Keratinocyte (primary cell): Measurements from ENCODE around the gene ERC1. TPM values are rescaled to one million over a fixed set of nuclear protein-coding genes. Genes with fewer than 3 reads are reported as not detected.
A peak's percentile ranks its signal among the peaks of the same experiment; 100 is the strongest.

Experiments
- DNase-seq: peaks from one replicate; pipeline ENCODE4 v3.0.0-alpha.2; 2011; ENCODE audit warnings: low read depth, missing footprints, low spot score
- FAIRE-seq: peaks from 2 replicates; lab custom pipeline; 2011; peaks lifted over from hg19 to GRCh38; lab: Jason Lieb, UNC
- H2AFZ ChIP-seq: 2 replicates; pipeline ENCODE4 v1.6.0; 2012; ENCODE audit warnings: low read length, control low read depth, inconsistent platforms; ENCODE audit not compliant: control insufficient read depth
- H3K27ac ChIP-seq: 2 replicates; pipeline ENCODE4 v1.5.1; 2011; ENCODE audit warnings: low read length; ENCODE audit not compliant: control insufficient read depth, insufficient read depth
- H3K27me3 ChIP-seq: 3 replicates; pipeline ENCODE4 v1.6.0; 2011; ENCODE audit warnings: low read length; ENCODE audit not compliant: control insufficient read depth, insufficient read depth; ENCODE audit errors: extremely low read depth
- H3K36me3 ChIP-seq, 2 experiments: 2 replicates in 1 of 2; 3 replicates in 1 of 2; pipeline ENCODE4 v1.5.1; 2011; ENCODE audit warnings: low read length in 2 of 2, mild to moderate bottlenecking in 1 of 2; ENCODE audit not compliant: control insufficient read depth in 2 of 2, insufficient read depth in 2 of 2; ENCODE audit errors: extremely low read depth in 1 of 2
- H3K4me1 ChIP-seq: 3 replicates; pipeline ENCODE4 v1.5.1; 2011; ENCODE audit warnings: low read length; ENCODE audit not compliant: control insufficient read depth, insufficient read depth; ENCODE audit errors: extremely low read depth
- H3K4me2 ChIP-seq: 3 replicates; pipeline ENCODE4 v1.6.0; 2011; ENCODE audit warnings: low read depth, low read length; ENCODE audit not compliant: control insufficient read depth, insufficient read depth; ENCODE audit errors: extremely low read depth
- H3K4me3 ChIP-seq, 3 experiments: fragments of 200-600 bp in 1 of 3; sonication (generic) in 1 of 3; 2 replicates in 2 of 3; 3 replicates in 1 of 3; pipeline ENCODE4 v1.5.1; 2011 to 2016; ENCODE audit warnings: low read length in 3 of 3, mild to moderate bottlenecking in 3 of 3, control low read depth in 2 of 3, inconsistent platforms in 1 of 3, low read depth in 1 of 3, mixed read lengths in 1 of 3, mixed run types in 1 of 3, moderate library complexity in 1 of 3; ENCODE audit not compliant: control insufficient read depth in 2 of 3, insufficient read depth in 2 of 3; ENCODE audit errors: extremely low read depth in 1 of 3
- H3K79me2 ChIP-seq: 2 replicates; pipeline ENCODE4 v1.6.0; 2012; ENCODE audit warnings: low read length; ENCODE audit not compliant: control insufficient read depth, insufficient read depth
- H3K9ac ChIP-seq: 3 replicates; pipeline ENCODE4 v1.6.0; 2011; ENCODE audit warnings: low read length; ENCODE audit not compliant: control insufficient read depth, insufficient read depth; ENCODE audit errors: extremely low read depth
- H3K9me1 ChIP-seq: 3 replicates; pipeline ENCODE4 v1.6.0; 2011; ENCODE audit warnings: low read length; ENCODE audit not compliant: control insufficient read depth, insufficient read depth; ENCODE audit errors: extremely low read depth
- H3K9me3 ChIP-seq: 2 replicates; pipeline ENCODE4 v1.5.1; 2012; ENCODE audit warnings: low read depth, low read length; ENCODE audit not compliant: control insufficient read depth
- H4K20me1 ChIP-seq: 3 replicates; pipeline ENCODE4 v1.6.0; 2011; ENCODE audit warnings: low read length; ENCODE audit not compliant: control insufficient read depth, insufficient read depth; ENCODE audit errors: extremely low read depth
- CTCF ChIP-seq, 3 experiments: IDR thresholded peaks in 1 of 3; conservative IDR thresholded peaks in 1 of 3; optimal IDR thresholded peaks in 1 of 3; 2 replicates in 2 of 3; 3 replicates in 1 of 3; pipeline versions ENCODE3 to v1.5.1; 2011; ENCODE audit warnings: low read length in 3 of 3, mild to moderate bottlenecking in 3 of 3, moderate library complexity in 2 of 3, control low read depth in 1 of 3, inconsistent platforms in 1 of 3; ENCODE audit not compliant: insufficient read depth in 2 of 3; ENCODE audit errors: extremely low read depth in 1 of 3
- EZH2 ChIP-seq: IDR thresholded peaks from one replicate; pipeline ENCODE4 v1.6.1; 2012; ENCODE audit warnings: inconsistent platforms, mild to moderate bottlenecking, low read length, moderate library complexity
- dilution Hi-C: fragments of 300-500 bp; cut with MboI; formaldehyde crosslinking; loops from one replicate; pipeline ENCODE4 v1.7.0; 2020; ENCODE audit warnings: low sequenced_read_pairs; ENCODE audit not compliant: extremely low pct_ligation_motif_present
- polyA plus RNA-seq, 5 experiments: library from polyadenylated mRNA; depleted of rRNA in 3 of 5; stranded (reverse) in 3 of 5; stranded (forward) in 1 of 5; unstranded in 1 of 5; fragments of >200 nt; gene quantifications; 1 replicate in 1 of 5; 2 replicates in 3 of 5; 3 replicates in 1 of 5; pipeline versions ENCODE4 v1.2.1 to v1.2.3, GENCODE V29; 2011 to 2012; ENCODE audit warnings: missing spikeins in 2 of 5, low read depth in 1 of 5, low replicate concordance in 1 of 5

Gene ERC1
- polyA plus RNA-seq, 1 donor (not counting 4 experiments of a cell fraction or from before 2014, with no cell fraction given): 16.1 TPM

GRCh38 chr12:946631-947030, 44.4 kb upstream of the ERC1 start:
- Histone ChIP-seq H3K27me3 (no peaks in the 10 kb centered on the region), H3K79me2 (peaks cover 45% of the 10 kb centered on the region), H3K36me3 (peaks cover 4 to 7% of the 10 kb centered on the region in 2 experiments), H3K9ac (no peak overlapping the region), H3K4me1 (peaks cover 8% of the 10 kb centered on the region), H3K27ac (no peak overlapping the region), H3K4me3 (no peak overlapping the region), H3K9me3 (no peaks in the 10 kb centered on the region), H2AFZ (no peak overlapping the region), H4K20me1 (no peaks in the 10 kb centered on the region), H3K9me1 (no peaks in the 10 kb centered on the region), H3K4me2 (no peak overlapping the region)
- TF ChIP-seq EZH2: no peak
- TF ChIP-seq CTCF (optimal IDR thresholded peaks at IDR 0.05 in 1 of 3, IDR thresholded peaks at IDR 0.05 in 1 of 3, conservative IDR thresholded peaks at IDR 0.05 in 1 of 3; ENCODE audit: extremely low read depth in 1 of 3, insufficient read depth in 2 of 3, low read length in 3 of 3): no peak
- dilution Hi-C loops: loop anchor here (10.0 kb wide), 1 partner anchor 128 kb away; no protein-coding TSS in a partner anchor
- DNase-seq: no peak
- no peak for FAIRE-seq

- FAIRE-seq (no peak), DNase-seq (no peak)
- peak overlapping the region; percentile 86 for H3K9ac ChIP-seq
- no peaks in the 10 kb centered on the region for H4K20me1 ChIP-seq
- no peaks in the 10 kb centered on the region for H3K9me1 ChIP-seq
- no peak for TF ChIP-seq EZH2
- TF ChIP-seq CTCF (optimal IDR thresholded peaks at IDR 0.05 in 1 of 3, IDR thresholded peaks at IDR 0.05 in 1 of 3, conservative IDR thresholded peaks at IDR 0.05 in 1 of 3; ENCODE audit: extremely low read depth in 1 of 3, insufficient read depth in 2 of 3, low read length in 3 of 3): no peak
- peak overlapping the region; percentile 80 for H3K4me2 ChIP-seq
- H3K27ac ChIP-seq: peak overlapping the region; percentile 86
- dilution Hi-C loops: loop anchor here (10.0 kb wide), 1 partner anchor 127 kb away; no protein-coding TSS in a partner anchor
- no peaks in the 10 kb centered on the region for H3K27me3 ChIP-seq
- H3K4me3 ChIP-seq: peak overlapping the region; percentile 78 to 92 (median 87)
- H3K9me3 ChIP-seq: no peaks in the 10 kb centered on the region
- H3K36me3 ChIP-seq: peaks cover 4% of the 10 kb centered on the region in 2 experiments
- H3K4me1 ChIP-seq: peaks cover 9% of the 10 kb centered on the region
- no peak overlapping the region for H2AFZ ChIP-seq
- H3K79me2 ChIP-seq: peaks cover 40% of the 10 kb centered on the region
Measured at GRCh38 chr12:948238-948637, 42.8 kb upstream of the ERC1 start.
